CD14-positive monocyte (primary cell): ENCODE results near the gene UPF3A. TPM values are rescaled to one million over a fixed set of nuclear protein-coding genes. Genes with fewer than 3 reads are reported as not detected.
A peak's percentile ranks its signal among the peaks of the same experiment; 100 is the strongest.

Experiments
- DNase-seq, 3 donors: peaks; one replicate each; pipeline ENCODE4 v3.0.0-alpha.2; 2011 to 2022
- H2AFZ ChIP-seq: 2 replicates; pipeline ENCODE4 v1.6.0; 2012; ENCODE audit warnings: mild to moderate bottlenecking, low read depth, low read length, inconsistent platforms; ENCODE audit not compliant: insufficient read depth, poor library complexity, severe bottlenecking
- H3K27ac ChIP-seq, 2 donors: 1 replicate in 1 of 2; 2 replicates in 1 of 2; pipeline ENCODE4 v1.5.1; 2012 to 2013; ENCODE audit warnings: low read length in 2 of 2, control low read depth in 1 of 2, inconsistent platforms in 1 of 2, low read depth in 1 of 2, mild to moderate bottlenecking in 1 of 2
- H3K27me3 ChIP-seq, 2 donors: one replicate each; pipeline versions ENCODE4 v1.6.0 to v1.6.1; 2011 to 2013; ENCODE audit warnings: low read length in 2 of 2; ENCODE audit not compliant: control insufficient read depth in 2 of 2, insufficient read depth in 2 of 2
- H3K36me3 ChIP-seq, 2 donors: replicated peaks in 1 of 2; 1 replicate in 1 of 2; 2 replicates in 1 of 2; pipeline versions ENCODE4 v1.5.1 to v1.6.1; 2012 to 2013; ENCODE audit warnings: low read length in 2 of 2, control low read depth in 1 of 2, inconsistent platforms in 1 of 2, mild to moderate bottlenecking in 1 of 2; ENCODE audit not compliant: insufficient read depth in 2 of 2, control insufficient read depth in 1 of 2
- H3K4me1 ChIP-seq, 2 donors: 1 replicate in 1 of 2; 2 replicates in 1 of 2; pipeline versions ENCODE4 v1.5.1 to v1.6.1; 2012 to 2013; ENCODE audit warnings: low read length in 2 of 2, control low read depth in 1 of 2, inconsistent platforms in 1 of 2, mild to moderate bottlenecking in 1 of 2, moderate library complexity in 1 of 2; ENCODE audit not compliant: insufficient read depth in 2 of 2, control insufficient read depth in 1 of 2
- H3K4me2 ChIP-seq: replicated peaks from 2 replicates; pipeline ENCODE3; 2012; ENCODE audit warnings: low read length, moderate library complexity, mild to moderate bottlenecking; ENCODE audit not compliant: poor library complexity, severe bottlenecking; ENCODE audit errors: extremely low read depth
- H3K4me3 ChIP-seq, 3 experiments: fragments of 200-600 bp in 1 of 3; sonication (generic) in 1 of 3; replicated peaks in 1 of 3; 1 replicate in 2 of 3; 2 replicates in 1 of 3; pipeline ENCODE4 v1.5.1; 2011 to 2013; ENCODE audit warnings: low read length in 3 of 3, mild to moderate bottlenecking in 3 of 3, control low read depth in 2 of 3, low read depth in 2 of 3, inconsistent platforms in 1 of 3, moderate library complexity in 1 of 3
- H3K79me2 ChIP-seq: 2 replicates; pipeline ENCODE4 v1.6.0; 2012; ENCODE audit warnings: mild to moderate bottlenecking, control low read depth, inconsistent platforms, low read length, moderate library complexity; ENCODE audit not compliant: insufficient read depth
- H3K9ac ChIP-seq: 2 replicates; pipeline ENCODE4 v1.6.0; 2017; ENCODE audit warnings: low read length, mild to moderate bottlenecking; ENCODE audit not compliant: insufficient read depth, poor library complexity, severe bottlenecking
- H3K9me3 ChIP-seq, 2 donors: replicated peaks in 1 of 2; 1 replicate in 1 of 2; 2 replicates in 1 of 2; pipeline versions ENCODE4 v1.5.1 to v1.6.1; 2012 to 2013; ENCODE audit warnings: low read length in 2 of 2, control low read depth in 1 of 2; ENCODE audit not compliant: control insufficient read depth in 1 of 2, insufficient read depth in 1 of 2
- H4K20me1 ChIP-seq: 2 replicates; pipeline ENCODE4 v1.6.0; 2012; ENCODE audit warnings: mild to moderate bottlenecking, low read length, control low read depth, moderate library complexity; ENCODE audit not compliant: insufficient read depth
- H3K27ac Mint-ChIP-seq, 7 donors: one replicate each; pipeline ENCODE4 v1.8.0; 2020; ENCODE audit warnings: mild to moderate bottlenecking in 7 of 7, mixed read lengths in 7 of 7, moderate library complexity in 6 of 7, inconsistent platforms in 2 of 7
- H3K27me3 Mint-ChIP-seq, 3 donors: one replicate each; pipeline ENCODE4 v1.8.0; 2021 to 2022; ENCODE audit warnings: low read depth in 3 of 3, mild to moderate bottlenecking in 3 of 3, mixed read lengths in 3 of 3, moderate library complexity in 3 of 3, inconsistent platforms in 1 of 3
- H3K36me3 Mint-ChIP-seq, 2 donors: one replicate each; pipeline ENCODE4 v1.8.0; 2020; ENCODE audit warnings: mixed read lengths in 2 of 2, inconsistent platforms in 1 of 2, mild to moderate bottlenecking in 1 of 2
- H3K4me1 Mint-ChIP-seq: one replicate; pipeline ENCODE4 v1.8.0; 2020; ENCODE audit warnings: mild to moderate bottlenecking, mixed read lengths
- H3K4me3 Mint-ChIP-seq, 2 donors: one replicate each; pipeline ENCODE4 v1.8.0; 2020; ENCODE audit warnings: mild to moderate bottlenecking in 2 of 2, mixed read lengths in 2 of 2, moderate library complexity in 1 of 2
- H3K9me3 Mint-ChIP-seq, 7 donors: one replicate each; pipeline ENCODE4 v1.8.0; 2020 to 2022; ENCODE audit warnings: mixed read lengths in 7 of 7, mild to moderate bottlenecking in 6 of 7, moderate library complexity in 6 of 7, inconsistent platforms in 2 of 7
- CTCF ChIP-seq: fragments of 200-600 bp; IDR thresholded peaks from one replicate; pipeline ENCODE4 v1.8.0; 2022; ENCODE audit warnings: antibody characterized with exemption, mild to moderate bottlenecking
- WGBS: methylation state at CpG from one replicate; pipeline ENCODE4 v1.1.5; 2013; ENCODE audit warnings: missing lambda C conversion rate; ENCODE audit not compliant: insufficient coverage; 5-methylcytosine and 5-hydroxymethylcytosine counted together
- intact Hi-C, 2 donors: fragments of 100-400 bp; cut with micrococcal nuclease; formaldehyde crosslinking; loops; one replicate each; pipeline versions ENCODE4 v1.15.0 to v1.15.1; 2023
- polyA minus RNA-seq: library from RNA; depleted of rRNA, polyadenylated mRNA; stranded (reverse); fragments of >200 nt; gene quantifications from 2 replicates; pipeline ENCODE4 v1.2.3, GENCODE V29; 2012
- polyA plus RNA-seq, 3 donors: library from polyadenylated mRNA; depleted of rRNA in 1 of 3; unstranded in 2 of 3; stranded (reverse) in 1 of 3; fragments of 300-500 nt in 2 of 3; fragments of >200 nt in 1 of 3; fragmentation: Illumina TruSeq in 2 of 3; gene quantifications; 1 replicate in 2 of 3; 2 replicates in 1 of 3; pipeline ENCODE4 v1.2.3, GENCODE V29; 2012 to 2021
- total RNA-seq, 12 experiments: library from RNA in 1 of 12; stranded (reverse) in 1 of 12; fragments of 120-200 nt in 1 of 12; gene quantifications; one replicate each; pipeline ENCODE4 v1.2.4 and lab custom pipeline; 2013 to 2026; ENCODE audit warnings: mixed read lengths in 6 of 12, inconsistent platforms in 1 of 12

Gene UPF3A, protein sequence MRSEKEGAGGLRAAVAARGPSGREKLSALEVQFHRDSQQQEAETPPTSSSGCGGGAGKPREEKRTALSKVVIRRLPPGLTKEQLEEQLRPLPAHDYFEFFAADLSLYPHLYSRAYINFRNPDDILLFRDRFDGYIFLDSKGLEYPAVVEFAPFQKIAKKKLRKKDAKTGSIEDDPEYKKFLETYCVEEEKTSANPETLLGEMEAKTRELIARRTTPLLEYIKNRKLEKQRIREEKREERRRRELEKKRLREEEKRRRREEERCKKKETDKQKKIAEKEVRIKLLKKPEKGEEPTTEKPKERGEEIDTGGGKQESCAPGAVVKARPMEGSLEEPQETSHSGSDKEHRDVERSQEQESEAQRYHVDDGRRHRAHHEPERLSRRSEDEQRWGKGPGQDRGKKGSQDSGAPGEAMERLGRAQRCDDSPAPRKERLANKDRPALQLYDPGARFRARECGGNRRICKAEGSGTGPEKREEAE
- total RNA-seq (2013) = 25.9 TPM
- polyA plus RNA-seq (10 to 100 TPM in 1 of 3 donors, 1 to 10 TPM in 2; 6.1 to 39.1 (median 7.0) TPM), polyA minus RNA-seq (8.6 and 11.7 TPM in 2 replicates), total RNA-seq (lab: John Stamatoyannopoulos, UW) (2.5 to 16.6 (median 12.8) reads per million in 11 experiments)

DNA sequence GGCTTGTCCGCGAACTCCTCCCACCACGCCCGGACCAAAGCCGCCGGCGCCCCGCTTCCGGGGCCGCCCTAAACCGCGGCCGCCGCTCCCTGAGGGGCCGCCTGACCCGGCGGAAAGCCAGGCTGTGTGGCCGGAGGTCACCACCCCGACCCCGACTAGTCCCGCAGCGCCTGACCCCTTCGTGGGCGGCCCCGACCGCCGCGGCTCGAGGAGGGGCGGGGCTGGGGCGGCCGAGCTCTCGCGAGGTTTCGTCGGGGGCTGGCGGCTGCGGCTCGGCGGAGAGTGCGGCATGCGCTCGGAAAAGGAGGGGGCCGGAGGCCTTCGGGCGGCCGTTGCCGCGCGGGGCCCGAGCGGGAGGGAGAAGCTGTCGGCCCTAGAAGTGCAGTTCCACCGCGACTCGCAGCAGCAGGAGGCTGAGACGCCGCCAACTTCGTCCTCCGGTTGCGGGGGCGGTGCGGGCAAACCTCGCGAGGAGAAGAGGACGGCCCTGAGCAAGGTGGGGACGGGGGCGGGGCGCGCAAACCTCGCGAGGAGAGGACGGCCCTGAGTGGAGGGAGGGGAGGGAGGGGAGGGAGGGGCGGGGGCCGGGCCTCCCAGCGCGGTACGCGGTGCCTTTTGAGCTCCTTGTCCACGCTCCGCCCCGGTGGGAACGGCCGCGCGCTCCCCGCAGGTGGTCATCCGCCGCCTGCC, at the start of gene UPF3A:
TSS of gene UPF3A (plus strand) at position 251 of the 690 bp plus-strand sequence. CDS start at position 290, 39 bp downstream.
- Histone ChIP-seq H3K79me2 (peaks cover 38% of the 10 kb centered on the region), H3K4me3 (peak within 1 kb of the TSS; percentile 84 to 90 (median 89)), H3K36me3 (peaks cover 13 to 37% of the 10 kb centered on the region in 2 donors), H3K9ac (peak within 1 kb of the TSS; percentile 85), H3K4me2 (peak within 1 kb of the TSS; percentile 97), H3K27ac (peak within 1 kb of the TSS; percentile 87 to 90), H3K27me3 (no peaks in the 10 kb centered on the region), H3K9me3 (no peaks in the 10 kb centered on the region), H2AFZ (peak within 1 kb of the TSS; percentile 91), H3K4me1 (peaks cover 14 to 19% of the 10 kb centered on the region in 2 donors), H4K20me1 (peaks cover 18% of the 10 kb centered on the region)
- peak within 1 kb of the TSS; percentile 86 to 96 (median 93) for H3K27ac Mint-ChIP-seq
- TF ChIP-seq CTCF = no peak
- peak within 1 kb of the TSS; percentile 86 to 93 for H3K4me3 Mint-ChIP-seq
- under 1% methylated on average over 60 of the region's 89 CpGs for WGBS
- no peaks in the 10 kb centered on the region for H3K9me3 Mint-ChIP-seq
- peaks cover 26 to 42% of the 10 kb centered on the region in 2 donors for H3K36me3 Mint-ChIP-seq
- peak; percentile 83 to 92 (median 92) for DNase-seq
- intact Hi-C loops = no loop called here
- peaks cover 0 to 3% (median 2%) of the 10 kb centered on the region in 3 donors for H3K27me3 Mint-ChIP-seq
- peaks cover 26% of the 10 kb centered on the region for H3K4me1 Mint-ChIP-seq

DNA sequence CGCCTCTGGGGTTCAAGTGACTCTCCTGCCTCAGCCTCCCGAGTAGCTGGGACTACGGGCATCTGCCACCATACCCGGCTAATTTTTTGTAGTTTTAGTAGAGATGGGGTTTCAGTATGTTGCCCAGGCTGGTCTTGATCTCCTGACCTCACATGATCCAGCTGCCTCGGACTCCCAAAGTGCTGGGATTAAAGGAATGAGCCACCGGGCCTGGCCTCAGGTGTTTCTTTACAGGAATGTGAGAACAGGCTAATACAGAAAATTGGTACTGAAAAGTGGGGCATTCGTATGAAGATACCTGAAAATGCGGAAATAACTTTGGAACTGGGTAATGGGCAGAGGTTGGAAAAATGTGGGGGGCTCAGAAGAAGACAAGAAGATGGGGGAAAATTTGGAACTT, 49.5 kb upstream of the UPF3A start:
- peaks cover 3 to 4% of the 10 kb centered on the region in 2 donors for H3K36me3 ChIP-seq
- peaks cover 36 to 46% of the 10 kb centered on the region in 2 donors for H3K4me1 ChIP-seq
- no peaks in the 10 kb centered on the region for H3K9me3 ChIP-seq
- 97% methylated on average over 5 of the region's 8 CpGs for WGBS
- no peak overlapping the region for H3K27ac ChIP-seq
- H3K4me1 Mint-ChIP-seq = peaks cover 37% of the 10 kb centered on the region
- no peak for TF ChIP-seq CTCF
- H3K9me3 Mint-ChIP-seq = no peaks in the 10 kb centered on the region
- H3K27me3 Mint-ChIP-seq = peaks cover 9 to 11% (median 10%) of the 10 kb centered on the region in 3 donors
- intact Hi-C loops = no loop called here
- no peaks in the 10 kb centered on the region for H3K27me3 ChIP-seq
- H3K4me3 ChIP-seq = no peak overlapping the region
- no peak overlapping the region for H3K4me3 Mint-ChIP-seq
- peaks cover 9% of the 10 kb centered on the region for H4K20me1 ChIP-seq
- no peak overlapping the region for H3K27ac Mint-ChIP-seq
- no peak for DNase-seq
- peaks cover 0 to 3% of the 10 kb centered on the region in 2 donors for H3K36me3 Mint-ChIP-seq
- H3K9ac ChIP-seq = no peak overlapping the region
- H3K79me2 ChIP-seq = peaks cover 23% of the 10 kb centered on the region
- H2AFZ ChIP-seq = no peak overlapping the region
- no peak overlapping the region for H3K4me2 ChIP-seq
